ENCODE data around the gene SLC44A4.
"Not testable (repeated sequence)": the region's sequence is repeated elsewhere in the genome, so short reads cannot be mapped to it uniquely, and the experiment has no call there.

The SLC44A4 gene

DNA sequence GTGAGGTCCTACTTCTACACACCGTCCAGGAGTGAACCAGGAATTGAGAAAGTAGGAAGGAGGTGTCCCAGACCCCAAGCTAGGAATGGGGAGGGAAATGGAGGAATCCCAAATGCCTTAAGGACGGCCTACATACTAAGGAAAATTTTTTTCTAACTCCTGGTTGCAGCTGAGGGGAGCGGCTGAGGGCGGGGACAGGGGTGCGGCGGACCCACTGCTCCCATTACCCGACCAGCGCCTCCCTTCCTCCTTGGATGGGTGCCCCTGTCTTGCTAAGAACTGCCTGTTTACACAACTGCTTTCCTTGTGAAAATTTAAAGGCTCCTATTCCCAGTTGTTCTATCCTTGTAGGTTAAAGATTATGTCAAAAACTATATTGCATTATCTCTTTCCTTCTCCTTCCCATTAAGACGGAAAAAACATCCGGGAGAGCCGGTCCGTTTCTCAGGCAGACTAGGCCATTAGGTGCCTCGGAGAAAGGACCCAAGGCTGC, 52.0 kb downstream of the SLC44A4 start:
- H3K4me1 Mint-ChIP-seq = peaks cover 51% of the 10 kb centered on the region
- peaks cover 4% of the 10 kb centered on the region for H3K36me3 Mint-ChIP-seq (ENCODE audit: low read depth)
- H3K27me3 Mint-ChIP-seq (ENCODE audit: low read depth) = no peaks in the 10 kb centered on the region
- no peaks in the 10 kb centered on the region for H3K9me3 Mint-ChIP-seq
- H3K4me3 Mint-ChIP-seq = peak overlapping the region; percentile 82 to 87 (median 83)
- TF ChIP-seq, protein P1, sequence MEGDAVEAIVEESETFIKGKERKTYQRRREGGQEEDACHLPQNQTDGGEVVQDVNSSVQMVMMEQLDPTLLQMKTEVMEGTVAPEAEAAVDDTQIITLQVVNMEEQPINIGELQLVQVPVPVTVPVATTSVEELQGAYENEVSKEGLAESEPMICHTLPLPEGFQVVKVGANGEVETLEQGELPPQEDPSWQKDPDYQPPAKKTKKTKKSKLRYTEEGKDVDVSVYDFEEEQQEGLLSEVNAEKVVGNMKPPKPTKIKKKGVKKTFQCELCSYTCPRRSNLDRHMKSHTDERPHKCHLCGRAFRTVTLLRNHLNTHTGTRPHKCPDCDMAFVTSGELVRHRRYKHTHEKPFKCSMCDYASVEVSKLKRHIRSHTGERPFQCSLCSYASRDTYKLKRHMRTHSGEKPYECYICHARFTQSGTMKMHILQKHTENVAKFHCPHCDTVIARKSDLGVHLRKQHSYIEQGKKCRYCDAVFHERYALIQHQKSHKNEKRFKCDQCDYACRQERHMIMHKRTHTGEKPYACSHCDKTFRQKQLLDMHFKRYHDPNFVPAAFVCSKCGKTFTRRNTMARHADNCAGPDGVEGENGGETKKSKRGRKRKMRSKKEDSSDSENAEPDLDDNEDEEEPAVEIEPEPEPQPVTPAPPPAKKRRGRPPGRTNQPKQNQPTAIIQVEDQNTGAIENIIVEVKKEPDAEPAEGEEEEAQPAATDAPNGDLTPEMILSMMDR (IDR thresholded peaks at IDR 0.05; ENCODE audit: unreplicated experiment in 3 of 3) = no peak
- peak overlapping the region; percentile 99 to 100 (median 100) for H3K27ac Mint-ChIP-seq

DNA sequence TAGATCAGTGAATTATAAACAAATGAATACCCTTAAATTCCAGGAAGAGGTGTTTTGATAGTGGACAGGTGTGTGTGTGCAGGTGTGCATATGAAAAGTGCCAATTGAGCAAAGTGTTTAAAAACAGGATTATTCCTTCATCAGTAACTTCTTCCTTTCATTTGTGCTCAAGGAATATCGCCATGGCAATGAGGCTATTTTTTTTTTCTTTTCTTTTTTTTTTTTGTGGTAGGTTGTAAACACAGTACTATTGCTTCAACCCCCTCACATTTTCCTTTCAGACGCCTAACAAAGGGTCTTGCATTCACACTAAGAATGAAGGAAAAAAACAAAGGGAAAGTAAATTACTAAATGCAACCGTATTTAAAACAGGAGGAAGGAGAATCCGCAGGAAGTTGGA, 53.2 kb downstream of the SLC44A4 start:
- Mint-ChIP-seq H3K9me3 (no peaks in the 10 kb centered on the region), H3K4me3 (peak overlapping the region; percentile 82 to 87 (median 83)), H3K27ac (peak overlapping the region; percentile 99 to 100 (median 100)), H3K27me3 (ENCODE audit: low read depth) (no peaks in the 10 kb centered on the region), H3K4me1 (peaks cover 55% of the 10 kb centered on the region), H3K36me3 (ENCODE audit: low read depth) (peaks cover 4% of the 10 kb centered on the region)
- TF ChIP-seq, protein P1 (IDR thresholded peaks at IDR 0.05; ENCODE audit: unreplicated experiment in 3 of 3) = no peak

- H3K9me3 Mint-ChIP-seq; H3K27me3 Mint-ChIP-seq (ENCODE audit: low read depth); H3K36me3 Mint-ChIP-seq (ENCODE audit: low read depth): not testable (repeated sequence)
- H3K27ac Mint-ChIP-seq = peak overlapping the region; percentile 87 to 100 (median 93)
- H3K4me3 Mint-ChIP-seq = peak overlapping the region; percentile 61 to 75 (median 73)
- H3K4me1 Mint-ChIP-seq = peaks cover 52% of the 10 kb centered on the region
Observed at GRCh38 chr6:31823592-31824196, 55.1 kb downstream of the SLC44A4 start.

- H3K4me3 Mint-ChIP-seq = peak overlapping the region; percentile 87 to 89 (median 89)
- peaks cover 6% of the 10 kb centered on the region for H3K36me3 Mint-ChIP-seq (ENCODE audit: low read depth)
- no peaks in the 10 kb centered on the region for H3K27me3 Mint-ChIP-seq (ENCODE audit: low read depth)
- H3K27ac Mint-ChIP-seq = peak overlapping the region; percentile 95 to 99 (median 99)
- peaks cover 10% of the 10 kb centered on the region for H3K9me3 Mint-ChIP-seq
- TF ChIP-seq, protein P1 (IDR thresholded peaks at IDR 0.05; ENCODE audit: unreplicated experiment in 3 of 3) = no peak
- H3K4me1 Mint-ChIP-seq = peaks cover 61% of the 10 kb centered on the region
Observed at GRCh38 chr6:31822036-31822821, 56.6 kb downstream of the SLC44A4 start.

DNA sequence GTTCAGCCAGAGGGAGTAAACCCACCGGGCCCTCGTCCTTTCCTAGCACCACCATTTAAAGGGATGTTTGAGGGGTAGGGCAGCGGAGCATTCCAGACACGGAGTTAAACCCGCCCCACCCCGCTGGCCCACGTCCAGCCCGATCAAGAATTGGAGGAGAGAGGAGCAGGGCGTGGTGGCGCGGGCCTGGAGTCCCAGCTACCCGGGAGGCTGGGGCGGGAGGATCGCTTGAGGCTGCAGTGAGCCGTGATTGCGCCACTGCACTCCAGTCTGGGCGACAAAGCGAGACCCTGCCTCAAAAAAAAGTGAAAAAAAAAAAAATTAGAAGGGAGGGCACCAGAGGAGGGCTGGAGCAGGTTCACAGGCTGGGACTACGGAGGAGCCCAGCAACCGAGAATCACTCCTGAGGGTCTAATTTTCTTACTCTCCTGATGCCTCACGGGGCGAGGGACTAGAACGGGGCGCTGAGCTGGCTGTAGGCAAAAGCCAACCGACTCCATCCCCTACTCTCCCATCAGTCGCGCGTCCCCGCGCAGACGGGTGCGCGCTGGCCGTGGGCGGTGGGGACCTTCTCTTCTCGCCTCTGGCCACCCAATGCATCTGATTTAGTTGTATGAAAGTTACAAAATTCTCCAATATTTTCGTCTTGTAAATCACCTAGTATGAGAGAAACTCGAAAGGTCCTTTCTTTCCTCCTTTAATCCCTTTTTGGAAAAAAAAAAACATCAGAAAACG, 57.3 kb downstream of the SLC44A4 start:
- H3K27me3 Mint-ChIP-seq (ENCODE audit: low read depth) = no peaks in the 10 kb centered on the region
- H3K9me3 Mint-ChIP-seq = peaks cover 10% of the 10 kb centered on the region
- TF ChIP-seq, protein P1 (IDR thresholded peaks at IDR 0.05; ENCODE audit: unreplicated experiment in 3 of 3) = no peak
- H3K27ac Mint-ChIP-seq = peak overlapping the region; percentile 95 to 99 (median 99)
- H3K4me3 Mint-ChIP-seq = peak overlapping the region; percentile 87 to 89 (median 89)
- peaks cover 54% of the 10 kb centered on the region for H3K4me1 Mint-ChIP-seq
- H3K36me3 Mint-ChIP-seq (ENCODE audit: low read depth) = peaks cover 6% of the 10 kb centered on the region

GRCh38 chr6:31820399-31820798, 58.4 kb downstream of the SLC44A4 start:
- Mint-ChIP-seq H3K9me3 (peaks cover 12% of the 10 kb centered on the region), H3K4me1 (peaks cover 50% of the 10 kb centered on the region), H3K4me3 (peak overlapping the region; percentile 87 to 89 (median 89)), H3K27ac (peak overlapping the region; percentile 95 to 99 (median 97))
- H3K36me3 Mint-ChIP-seq (ENCODE audit: low read depth); H3K27me3 Mint-ChIP-seq (ENCODE audit: low read depth): not testable (repeated sequence)
